UCSD-AML1 (cell line): Measurements from ENCODE around the gene CEPT1.

Experiments
- DNase-seq: peaks from one replicate; lab custom pipeline; 2025; ENCODE audit not compliant: unreplicated experiment; lab: John Stamatoyannopoulos, UW

The CEPT1 gene

GRCh38 chr1:111145963-111146768, 6.1 kb downstream of the CEPT1 start:
- DNase-seq = no peak

GRCh38 chr1:111147948-111148347, 7.9 kb downstream of the CEPT1 start:
- no peak for DNase-seq

- no peak for DNase-seq
These were observed 8.4 kb downstream of the CEPT1 start for GRCh38 chr1:111148376-111148881.

GRCh38 chr1:111151838-111152237, 11.8 kb downstream of the CEPT1 start:
- DNase-seq = no peak

- DNase-seq = no peak
These were observed 14.3 kb downstream of the CEPT1 start for GRCh38 chr1:111154021-111154999.

- no peak for DNase-seq
These were observed 17.4 kb downstream of the CEPT1 start for GRCh38 chr1:111157431-111157830.

GRCh38 chr1:111161843-111162487, 21.9 kb downstream of the CEPT1 start:
- no peak for DNase-seq

GRCh38 chr1:111162488-111162880, 22.5 kb downstream of the CEPT1 start:
- no peak for DNase-seq

GRCh38 chr1:111163363-111163762, 23.3 kb downstream of the CEPT1 start:
- DNase-seq = no peak

- DNase-seq = no peak
These were observed 24.1 kb downstream of the CEPT1 start for GRCh38 chr1:111164151-111164550.

GRCh38 chr1:111172463-111172862, 32.4 kb downstream of the CEPT1 start:
- DNase-seq = no peak

- no peak for DNase-seq
These were observed 34.0 kb downstream of the CEPT1 start for GRCh38 chr1:111174070-111174469.

- DNase-seq = no peak
These were observed 35.3 kb downstream of the CEPT1 start for GRCh38 chr1:111175349-111175748.

GRCh38 chr1:111176678-111177077, 36.7 kb downstream of the CEPT1 start:
- DNase-seq = no peak

- DNase-seq = no peak
These were observed 40.0 kb downstream of the CEPT1 start for GRCh38 chr1:111179968-111180533.

GRCh38 chr1:111182052-111182451, 42.0 kb downstream of the CEPT1 start:
- no peak for DNase-seq

- no peak for DNase-seq
These were observed 43.5 kb downstream of the CEPT1 start for GRCh38 chr1:111183308-111184069.

- no peak for DNase-seq
These were observed 44.6 kb downstream of the CEPT1 start for GRCh38 chr1:111184663-111185062.

GRCh38 chr1:111190931-111191451, 51.0 kb downstream of the CEPT1 start:
- DNase-seq = no peak

GRCh38 chr1:111191496-111191895, 51.5 kb downstream of the CEPT1 start:
- no peak for DNase-seq
